Ureter (tissue), 1 donor: Measurements from ENCODE around the gene TUBA3E. TPM values are rescaled to one million over a fixed set of nuclear protein-coding genes. Genes with fewer than 3 reads are reported as not detected.
"Not testable (repeated sequence)": the region's sequence is repeated elsewhere in the genome, so short reads cannot be mapped to it uniquely, and the experiment has no call there.

Source experiments
- DNase-seq: peaks from one replicate; pipeline ENCODE4 v3.0.0-alpha.2; 2020; ENCODE audit warnings: low spot score
- total RNA-seq: library from RNA; stranded (reverse); gene quantifications from one replicate; pipeline ENCODE4 v1.2.4, GENCODE V29; 2023
- donor health status: DM: yes; HTN: yes; CAD: no.

Gene TUBA3E
- total RNA-seq, 1 donor from 2014 or later = not detected

DNA sequence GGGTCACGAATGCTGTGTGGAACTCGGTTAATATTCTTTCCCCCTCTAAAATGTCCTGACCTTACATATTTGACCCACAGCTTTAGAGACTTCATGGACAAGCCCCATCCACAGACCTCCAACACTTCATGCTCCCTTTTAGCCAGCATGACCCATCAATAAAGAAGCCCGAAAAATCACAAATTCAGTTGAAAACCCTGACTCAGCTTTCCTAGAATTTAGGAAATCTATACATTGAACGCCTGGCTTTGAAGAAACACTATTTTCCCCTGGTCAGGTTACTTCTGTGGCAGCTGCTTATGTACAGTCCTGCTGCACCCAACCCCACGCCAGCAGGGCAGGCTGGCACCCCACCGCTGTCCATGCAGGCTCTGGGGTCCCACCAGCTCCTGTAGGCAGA lies 6.9 kb downstream of the TUBA3E start:
- DNase-seq = not testable (repeated sequence)

DNA sequence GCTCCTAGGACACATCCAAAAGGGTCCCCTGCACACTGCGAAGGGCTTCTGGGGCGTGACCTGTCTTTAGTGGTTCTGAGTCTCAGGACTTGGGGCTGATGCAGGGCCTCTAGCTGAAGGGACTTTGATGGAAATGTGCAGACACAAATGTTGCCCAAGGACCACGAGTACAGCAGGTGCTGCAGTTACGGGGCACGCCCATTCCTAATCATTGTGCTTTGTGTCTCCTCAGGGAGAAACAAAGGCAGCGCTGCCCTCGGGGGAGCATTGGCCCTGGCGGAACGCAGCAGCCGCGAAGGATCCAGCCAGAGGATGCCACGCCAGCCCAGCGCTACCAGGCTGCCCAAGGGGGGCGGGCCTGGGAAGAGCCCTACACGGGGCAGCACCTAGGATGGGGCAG lies 8.0 kb downstream of the TUBA3E start:
- DNase-seq = no peak

GRCh38 chr2:130188958-130189357 lies 9.3 kb downstream of the TUBA3E start:
- DNase-seq = not testable (repeated sequence)

- DNase-seq = not testable (repeated sequence)
Measured at GRCh38 chr2:130187859-130188792, 10.1 kb downstream of the TUBA3E start.

DNA sequence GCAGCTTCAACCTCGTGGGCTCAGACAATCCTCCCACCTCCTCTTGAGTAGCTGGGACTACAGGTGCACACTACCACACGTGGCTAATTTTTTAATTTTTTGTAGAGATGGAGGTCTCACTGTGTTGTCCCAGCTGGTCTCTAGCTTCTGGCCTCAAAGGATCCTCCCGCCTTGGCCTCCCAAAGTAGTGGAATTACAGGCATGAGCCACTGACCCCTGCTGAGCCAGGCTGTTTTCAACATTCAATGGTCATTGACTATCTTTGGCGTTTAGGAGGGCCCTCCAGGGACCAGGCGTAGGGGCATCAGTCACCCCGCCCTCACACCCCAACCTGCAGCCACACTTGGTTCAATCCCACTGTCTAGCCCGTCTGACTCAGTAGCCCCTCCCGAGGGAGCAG lies 11.0 kb downstream of the TUBA3E start:
- DNase-seq = no peak

DNA sequence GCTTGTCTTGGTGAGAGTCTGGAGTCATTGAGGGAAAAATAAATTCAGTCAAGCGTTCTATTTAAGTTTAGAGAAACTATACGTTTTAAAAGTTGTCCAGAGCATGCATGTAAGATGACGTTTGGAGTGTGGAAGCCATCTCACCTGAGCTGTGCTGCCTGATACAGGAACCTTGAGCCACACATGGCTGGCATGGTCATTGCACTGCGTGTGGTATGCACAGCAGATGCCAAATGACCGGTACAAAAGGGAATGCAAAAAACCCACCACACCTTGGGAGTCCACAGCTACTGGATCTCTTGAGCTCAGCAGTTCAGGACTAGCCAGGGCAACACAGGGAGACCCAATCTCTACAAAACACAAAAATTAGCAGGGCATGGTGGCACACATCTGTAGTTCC lies 11.8 kb downstream of the TUBA3E start:
- DNase-seq = no peak

DNA sequence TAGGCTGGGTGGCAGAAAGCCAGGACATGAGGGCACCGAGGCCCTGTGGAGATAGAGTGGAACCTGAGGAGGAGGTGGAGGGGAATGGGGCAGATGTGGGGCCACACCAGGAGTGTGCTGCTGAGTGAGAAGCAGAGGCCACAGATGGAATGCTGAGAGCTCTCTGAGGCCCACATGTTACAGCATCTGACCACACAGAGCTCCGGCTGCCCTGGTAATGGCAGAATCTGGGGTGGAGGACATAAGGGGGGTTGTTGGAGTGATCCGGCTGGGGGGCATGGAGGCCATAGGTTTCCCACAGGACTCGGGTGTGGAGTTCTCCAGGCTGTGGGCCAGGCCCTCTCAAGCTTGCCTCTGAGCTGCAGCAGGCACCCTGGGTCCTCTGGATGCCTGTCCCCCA lies 12.3 kb downstream of the TUBA3E start:
- DNase-seq = no peak

GRCh38 chr2:130185436-130185835 lies 12.8 kb downstream of the TUBA3E start:
- DNase-seq = no peak

GRCh38 chr2:130183512-130184373 lies 14.5 kb downstream of the TUBA3E start:
- no peak for DNase-seq

GRCh38 chr2:130182826-130183511 lies 15.3 kb downstream of the TUBA3E start:
- not testable (repeated sequence) for DNase-seq

GRCh38 chr2:130181880-130182682 lies 16.2 kb downstream of the TUBA3E start, which contains the start of gene MZT2B:
Gene MZT2B (plus strand): TSS chr2:130182262. CDS start chr2:130182283, 21 bp downstream.
- peak; percentile 90 for DNase-seq

DNA sequence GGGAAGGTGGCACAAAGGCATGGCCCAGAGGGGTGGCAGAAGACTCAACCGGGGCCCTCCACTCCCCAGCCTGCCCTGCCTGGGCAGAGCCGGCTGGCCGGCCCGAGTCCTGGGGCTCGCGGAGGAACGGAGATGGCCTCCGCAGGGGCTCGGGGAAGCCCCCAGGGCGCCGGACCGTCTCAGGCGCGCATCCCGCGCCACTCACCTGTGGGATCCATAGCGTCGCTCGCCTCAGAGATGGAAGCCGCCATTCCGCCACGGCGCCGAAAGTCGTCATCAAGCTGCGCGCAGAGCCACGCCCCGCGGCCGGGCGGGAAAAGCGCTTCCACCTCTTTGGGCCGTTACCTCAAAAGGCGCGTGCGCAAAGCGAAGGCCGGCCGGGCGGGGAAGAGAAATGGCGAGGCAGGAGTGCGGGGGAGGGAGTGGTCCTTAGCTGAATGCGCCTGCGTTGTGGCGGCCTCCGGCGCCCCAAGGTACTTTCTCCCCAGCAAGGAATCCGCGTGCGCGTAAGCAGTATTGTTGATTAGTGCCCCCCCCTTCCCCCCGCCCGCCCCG lies 16.8 kb downstream of the TUBA3E start, which contains the start of gene SMPD4:
Gene SMPD4 (minus strand): TSS at position 278 of the 555 bp plus-strand sequence. CDS start 5,010 bp downstream, outside the sequence.
- DNase-seq = peak; percentile 98

DNA sequence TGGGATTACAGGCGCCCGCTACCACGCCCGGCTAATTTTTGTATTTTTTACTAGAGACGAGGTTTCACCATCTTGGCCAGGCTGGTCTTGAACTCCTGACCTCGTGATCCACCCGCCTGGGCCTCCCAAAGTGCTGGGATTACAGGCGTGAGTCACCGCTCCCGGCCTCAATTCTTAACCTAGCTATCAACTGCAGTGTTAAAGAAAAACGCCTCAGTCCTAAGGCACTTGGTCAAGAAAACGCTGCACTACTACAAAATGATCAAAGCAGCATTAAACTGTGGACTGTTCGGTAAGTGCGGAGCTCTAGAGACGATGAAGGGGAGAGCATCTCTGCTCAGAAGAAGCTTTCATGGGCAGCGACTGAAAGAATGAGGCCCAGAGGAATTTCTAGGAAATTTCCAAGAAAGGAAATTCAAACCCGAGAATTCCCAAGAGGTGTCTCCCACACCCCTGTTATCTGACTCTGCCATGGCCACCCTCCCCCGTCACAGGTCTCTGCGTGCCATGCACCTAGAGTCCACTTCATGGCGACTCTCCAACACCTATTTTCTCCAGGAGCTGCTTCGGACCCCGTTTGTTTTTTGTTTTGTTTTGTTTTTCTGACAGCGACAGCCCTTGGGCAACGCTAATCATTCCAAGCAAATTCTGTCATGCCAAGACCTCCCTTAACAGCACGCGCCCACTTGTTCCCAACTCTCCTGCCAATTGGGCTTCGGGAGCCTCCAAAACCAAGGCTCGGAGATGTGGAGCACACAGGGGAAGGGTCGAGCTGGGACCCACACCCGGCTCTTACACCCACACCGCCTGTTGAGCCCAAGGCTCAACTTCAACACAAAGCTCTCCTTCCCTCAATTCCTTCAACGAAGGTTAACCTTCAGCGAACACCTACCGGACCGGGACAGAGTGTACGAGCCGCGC lies 17.6 kb downstream of the TUBA3E start:
- not testable (repeated sequence) for DNase-seq

DNA sequence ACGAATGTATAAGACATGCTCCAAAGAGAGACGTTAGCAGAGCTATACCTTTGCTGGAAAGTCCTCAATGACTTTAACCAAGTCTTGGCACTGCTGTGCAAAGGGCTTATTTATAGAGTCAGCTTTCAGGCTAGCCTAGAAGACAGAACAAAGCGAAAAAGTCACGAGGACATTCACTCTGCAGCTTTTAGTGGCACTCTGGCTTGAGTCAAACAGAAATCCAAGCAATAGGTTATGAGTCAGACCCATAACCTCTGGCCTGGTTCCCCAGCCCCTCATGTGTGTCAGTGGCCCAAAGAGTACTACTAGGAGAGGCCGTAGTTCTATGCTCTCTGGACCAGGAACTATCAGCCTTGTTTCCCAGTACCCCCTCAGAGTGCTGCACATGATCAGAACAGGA lies 23.4 kb downstream of the TUBA3E start:
- DNase-seq = not testable (repeated sequence)

DNA sequence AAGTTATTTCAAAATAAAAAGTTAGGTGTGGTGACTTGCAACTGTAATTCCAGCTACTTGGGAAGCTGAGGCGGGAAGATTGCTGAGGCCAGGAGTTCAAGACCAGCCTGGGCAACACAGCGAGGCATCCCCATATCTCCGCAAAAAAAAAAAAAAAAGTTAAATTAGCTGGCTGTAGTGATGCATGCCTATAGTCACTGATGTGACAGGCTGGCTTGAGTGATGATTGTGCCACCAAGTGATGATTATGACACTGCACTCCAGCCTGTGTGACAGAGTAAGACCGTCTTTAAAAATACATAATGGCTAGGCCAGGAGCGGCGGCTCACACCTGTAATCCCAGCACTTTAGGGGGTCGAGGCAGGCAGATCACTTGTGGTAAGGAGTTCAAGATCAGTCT lies 28.3 kb downstream of the TUBA3E start:
- DNase-seq = no peak

- not testable (repeated sequence) for DNase-seq
Measured at GRCh38 chr2:130169163-130169562, 29.1 kb downstream of the TUBA3E start.

GRCh38 chr2:130166611-130167010 lies 31.6 kb downstream of the TUBA3E start:
- not testable (repeated sequence) for DNase-seq

DNA sequence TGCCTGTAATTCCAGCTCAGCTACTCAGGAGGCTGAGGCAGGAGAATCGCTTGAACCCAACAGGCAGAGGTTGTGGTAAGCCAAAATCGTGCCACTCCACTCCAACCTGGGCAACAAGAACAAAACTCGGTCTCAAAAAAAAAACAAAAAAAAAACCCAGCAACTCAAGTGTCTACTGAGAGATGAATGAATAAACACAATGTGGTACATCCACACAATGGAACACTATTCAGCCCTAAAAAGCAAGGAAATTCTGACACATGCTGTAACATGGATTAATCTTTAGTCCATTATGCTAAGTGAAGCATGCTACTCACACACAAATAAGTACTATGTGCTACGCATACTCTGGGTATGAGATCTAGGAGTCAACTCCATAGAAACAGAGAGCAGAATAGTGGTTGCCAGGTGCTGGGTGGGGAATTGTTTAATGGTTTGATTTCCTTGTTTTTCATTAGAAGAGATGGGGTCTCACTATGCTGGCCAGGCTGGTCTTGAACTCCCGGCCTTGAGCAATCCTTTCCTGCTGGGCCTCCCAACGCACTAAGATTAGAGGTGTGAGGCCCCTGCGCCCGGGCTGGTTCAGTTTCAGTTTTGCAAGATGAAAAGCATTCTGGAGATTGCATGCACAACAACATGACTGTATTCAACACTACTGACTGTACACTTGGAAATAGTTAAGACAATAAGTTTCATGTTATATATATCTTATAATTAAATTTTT lies 32.8 kb downstream of the TUBA3E start:
- no peak for DNase-seq

GRCh38 chr2:130162968-130163367 lies 35.3 kb downstream of the TUBA3E start:
- no peak for DNase-seq
